Measurements from ENCODE around the gene STX19.
"Not testable (repeated sequence)": the region's sequence is repeated elsewhere in the genome, so short reads cannot be mapped to it uniquely, and the experiment has no call there.

STX19 gene

GRCh38 chr3:93973131-93974126 lies 55.0 kb downstream of the STX19 start, which contains the start of gene PROS1:
Gene PROS1 (minus strand): TSS chr3:93973896. CDS start chr3:93973749, 147 bp downstream.
- peak; percentile 89 for DNase-seq (ENCODE audit: low spot score)

- DNase-seq (ENCODE audit: low spot score) = no peak
These were observed 58.4 kb downstream of the STX19 start for GRCh38 chr3:93969997-93970396.

GRCh38 chr3:93969443-93969842 lies 59.0 kb downstream of the STX19 start:
- peak; percentile 14 for DNase-seq (ENCODE audit: low spot score)

GRCh38 chr3:93965106-93965505 lies 63.3 kb downstream of the STX19 start:
- DNase-seq (ENCODE audit: low spot score) = not testable (repeated sequence)
